ENCODE data around the gene RAB20. TPM values are rescaled to one million over a fixed set of nuclear protein-coding genes. Genes with fewer than 3 reads are reported as not detected.

RAB20 gene
- total RNA-seq, 1 experiment from 2014 or later, result 1.7 TPM

DNA sequence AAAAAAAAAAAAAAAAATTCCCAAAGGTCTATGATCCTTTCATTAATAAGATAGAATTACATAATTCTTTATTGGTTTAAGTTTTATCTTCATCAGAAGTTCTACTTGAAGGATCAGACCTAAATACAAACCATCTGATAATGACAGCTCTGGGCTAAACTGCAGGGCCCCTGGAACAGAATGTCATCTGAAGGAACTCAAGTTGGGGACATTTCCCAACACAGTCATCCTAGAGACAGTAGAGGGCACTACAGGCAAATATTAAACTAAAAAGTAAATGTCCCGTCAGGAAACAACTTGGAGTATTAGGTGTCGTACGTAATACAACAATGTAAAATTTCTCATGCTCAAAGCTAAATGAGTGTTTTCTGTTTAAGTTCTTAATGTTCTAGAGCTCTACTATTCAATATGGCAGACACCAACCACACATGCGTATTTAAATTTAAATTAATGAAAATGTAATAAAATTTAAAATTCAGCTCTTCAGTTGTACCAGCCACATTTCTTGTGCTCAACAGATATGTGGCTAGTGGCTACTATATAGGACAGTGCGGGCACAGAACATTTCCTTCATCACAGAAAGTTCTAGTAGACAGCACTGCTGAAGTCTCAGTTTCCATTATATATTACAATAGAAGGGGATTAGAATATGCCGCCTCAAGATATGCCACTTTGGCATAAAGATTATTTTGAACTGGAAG lies 32.1 kb upstream of the RAB20 start:
- TF ChIP-seq, protein P1, sequence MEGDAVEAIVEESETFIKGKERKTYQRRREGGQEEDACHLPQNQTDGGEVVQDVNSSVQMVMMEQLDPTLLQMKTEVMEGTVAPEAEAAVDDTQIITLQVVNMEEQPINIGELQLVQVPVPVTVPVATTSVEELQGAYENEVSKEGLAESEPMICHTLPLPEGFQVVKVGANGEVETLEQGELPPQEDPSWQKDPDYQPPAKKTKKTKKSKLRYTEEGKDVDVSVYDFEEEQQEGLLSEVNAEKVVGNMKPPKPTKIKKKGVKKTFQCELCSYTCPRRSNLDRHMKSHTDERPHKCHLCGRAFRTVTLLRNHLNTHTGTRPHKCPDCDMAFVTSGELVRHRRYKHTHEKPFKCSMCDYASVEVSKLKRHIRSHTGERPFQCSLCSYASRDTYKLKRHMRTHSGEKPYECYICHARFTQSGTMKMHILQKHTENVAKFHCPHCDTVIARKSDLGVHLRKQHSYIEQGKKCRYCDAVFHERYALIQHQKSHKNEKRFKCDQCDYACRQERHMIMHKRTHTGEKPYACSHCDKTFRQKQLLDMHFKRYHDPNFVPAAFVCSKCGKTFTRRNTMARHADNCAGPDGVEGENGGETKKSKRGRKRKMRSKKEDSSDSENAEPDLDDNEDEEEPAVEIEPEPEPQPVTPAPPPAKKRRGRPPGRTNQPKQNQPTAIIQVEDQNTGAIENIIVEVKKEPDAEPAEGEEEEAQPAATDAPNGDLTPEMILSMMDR (IDR thresholded peaks at IDR 0.05; ENCODE audit: unreplicated experiment), result peak; percentile 55
- Mint-ChIP-seq H3K4me3 (ENCODE audit: unreplicated experiment) (no peak overlapping the region), H3K9me3 (ENCODE audit: unreplicated experiment) (no peaks in the 10 kb centered on the region), H3K36me3 (ENCODE audit: insufficient read depth, unreplicated experiment) (no peaks in the 10 kb centered on the region), H3K27ac (ENCODE audit: low read depth, unreplicated experiment) (no peak overlapping the region), H3K4me1 (ENCODE audit: insufficient read depth, unreplicated experiment) (peaks cover 10% of the 10 kb centered on the region), H3K27me3 (ENCODE audit: insufficient read depth, unreplicated experiment) (no peaks in the 10 kb centered on the region)
- POLR2A ChIA-PET, result interaction anchor here (0.6 to 1.0 kb wide), 8 partner anchors 9 to 1718 kb away, joined by 3 to 5 read pairs (median 3); no protein-coding TSS in a partner anchor
- no TSS peak for BruUV-seq (replicated peaks)
- CTCF ChIA-PET, result interaction anchor here (0.5 to 1.8 kb wide), 29 partner anchors 10 to 942 kb away, joined by 3 to 12 read pairs (median 4); no protein-coding TSS in a partner anchor
- DNase-seq (ENCODE audit: unreplicated experiment), result peak; percentile 64
- intact Hi-C loops (cut with micrococcal nuclease), result loop anchor here (1.0 to 10.0 kb wide), 5 partner anchors 137 to 441 kb away; partner anchors contain the start of gene ANKRD10

DNA sequence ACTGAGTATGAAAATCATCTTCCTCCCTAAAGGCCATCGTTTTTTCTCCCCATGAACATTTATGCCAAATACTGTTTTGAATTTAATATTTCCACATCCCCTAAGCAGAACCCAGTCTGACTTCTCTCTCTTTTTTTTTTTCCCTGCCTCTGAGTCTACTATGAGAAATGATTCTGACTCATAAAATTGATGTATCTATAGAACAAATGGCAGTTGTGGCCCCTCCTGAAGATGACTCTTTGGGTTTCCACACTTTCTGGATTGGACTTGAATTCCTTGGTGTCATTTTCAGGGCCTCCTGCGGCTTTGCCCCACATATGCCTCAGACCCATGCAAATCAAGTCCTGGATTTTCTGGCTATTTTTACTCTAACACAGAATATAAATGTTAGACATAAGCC lies 31.1 kb upstream of the RAB20 start:
- BruUV-seq (replicated peaks), result no TSS peak
- peaks cover 10% of the 10 kb centered on the region for H3K4me1 Mint-ChIP-seq (ENCODE audit: insufficient read depth, unreplicated experiment)
- CTCF ChIA-PET, result interaction anchor here (1.3 to 1.8 kb wide), 3 partner anchors 46 to 371 kb away, joined by 4 to 12 read pairs (median 6); no protein-coding TSS in a partner anchor
- H3K36me3 Mint-ChIP-seq (ENCODE audit: insufficient read depth, unreplicated experiment), result no peaks in the 10 kb centered on the region
- intact Hi-C loops (cut with micrococcal nuclease), result loop anchor here (1.0 to 10.0 kb wide), 5 partner anchors 136 to 442 kb away; partner anchors contain the start of gene ANKRD10
- TF ChIP-seq, protein P1 (IDR thresholded peaks at IDR 0.05; ENCODE audit: unreplicated experiment), result no peak
- H3K27ac Mint-ChIP-seq (ENCODE audit: low read depth, unreplicated experiment), result no peak overlapping the region
- DNase-seq (ENCODE audit: unreplicated experiment), result no peak
- no peaks in the 10 kb centered on the region for H3K9me3 Mint-ChIP-seq (ENCODE audit: unreplicated experiment)
- no peaks in the 10 kb centered on the region for H3K27me3 Mint-ChIP-seq (ENCODE audit: insufficient read depth, unreplicated experiment)
- no peak overlapping the region for H3K4me3 Mint-ChIP-seq (ENCODE audit: unreplicated experiment)
- POLR2A ChIA-PET, result no interaction called here

DNA sequence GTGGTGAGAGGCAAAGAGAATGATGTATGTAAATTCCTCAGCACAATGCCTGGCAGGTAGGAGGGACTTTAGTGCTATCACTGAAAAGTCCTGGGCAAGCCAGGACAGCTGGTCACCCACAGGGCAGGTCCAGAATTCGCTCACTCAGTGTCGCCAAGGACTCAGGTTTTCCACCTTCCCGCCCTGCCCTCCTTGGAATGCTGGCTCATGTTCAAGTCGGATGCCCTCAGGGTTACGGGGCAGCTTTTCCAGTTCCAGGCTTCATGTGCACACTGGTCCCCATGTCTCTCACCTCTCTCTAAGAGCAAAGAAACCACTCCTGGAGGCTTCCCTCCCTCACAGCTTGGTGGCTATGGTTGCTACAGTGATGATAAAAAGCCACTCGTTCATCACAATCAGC lies 29.1 kb upstream of the RAB20 start:
- intact Hi-C loops (cut with micrococcal nuclease), result loop anchor here (10.0 kb wide), 3 partner anchors 324 to 444 kb away; partner anchors contain the start of gene ANKRD10
- peaks cover 10% of the 10 kb centered on the region for H3K4me1 Mint-ChIP-seq (ENCODE audit: insufficient read depth, unreplicated experiment)
- TF ChIP-seq, protein P1 (IDR thresholded peaks at IDR 0.05; ENCODE audit: unreplicated experiment), result no peak
- POLR2A ChIA-PET, result interaction anchor here (0.6 to 1.7 kb wide), 4 partner anchors 29 to 125 kb away, joined by 3 to 5 read pairs (median 4); partner anchors contain the start of gene RAB20
- no peaks in the 10 kb centered on the region for H3K36me3 Mint-ChIP-seq (ENCODE audit: insufficient read depth, unreplicated experiment)
- no peak overlapping the region for H3K27ac Mint-ChIP-seq (ENCODE audit: low read depth, unreplicated experiment)
- CTCF ChIA-PET, result interaction anchor here (0.6 to 2.1 kb wide), 4 partner anchors 20 to 286 kb away, joined by 3 to 6 read pairs (median 4); no protein-coding TSS in a partner anchor
- H3K4me3 Mint-ChIP-seq (ENCODE audit: unreplicated experiment), result no peak overlapping the region
- no peaks in the 10 kb centered on the region for H3K9me3 Mint-ChIP-seq (ENCODE audit: unreplicated experiment)
- BruUV-seq (replicated peaks), result no TSS peak
- DNase-seq (ENCODE audit: unreplicated experiment), result peak; percentile 32
- H3K27me3 Mint-ChIP-seq (ENCODE audit: insufficient read depth, unreplicated experiment), result no peaks in the 10 kb centered on the region

DNA sequence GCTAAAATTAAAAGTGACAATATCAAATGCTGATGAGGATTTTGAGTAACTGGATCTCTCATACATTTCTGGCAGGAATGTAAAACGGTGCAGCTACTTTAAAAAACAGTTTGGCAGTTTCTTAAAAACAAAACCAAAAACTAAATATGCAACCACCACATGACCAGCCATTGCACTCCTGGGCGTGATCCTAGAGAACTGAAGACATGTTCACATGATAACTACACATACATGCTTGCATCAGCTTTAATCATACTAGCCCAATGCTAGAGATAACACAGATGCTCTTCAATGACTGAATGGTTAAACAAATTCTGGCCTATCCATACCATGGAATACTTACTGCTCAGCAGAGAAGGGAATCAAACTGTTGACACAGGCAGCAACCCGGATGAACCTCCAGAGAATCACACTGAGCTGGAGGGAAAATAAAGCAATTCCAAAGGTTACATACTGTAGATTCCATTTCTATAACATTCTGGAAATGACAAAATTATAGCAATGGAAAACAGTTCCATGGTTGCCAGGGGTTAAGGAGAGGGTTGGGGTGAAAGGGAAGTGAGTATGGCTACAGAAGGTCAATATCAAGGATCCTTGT lies 28.4 kb upstream of the RAB20 start:
- Mint-ChIP-seq H3K36me3 (ENCODE audit: insufficient read depth, unreplicated experiment) (no peaks in the 10 kb centered on the region), H3K9me3 (ENCODE audit: unreplicated experiment) (no peaks in the 10 kb centered on the region), H3K4me3 (ENCODE audit: unreplicated experiment) (no peak overlapping the region), H3K27ac (ENCODE audit: low read depth, unreplicated experiment) (no peak overlapping the region), H3K4me1 (ENCODE audit: insufficient read depth, unreplicated experiment) (peaks cover 10% of the 10 kb centered on the region), H3K27me3 (ENCODE audit: insufficient read depth, unreplicated experiment) (no peaks in the 10 kb centered on the region)
- BruUV-seq (replicated peaks), result no TSS peak
- POLR2A ChIA-PET, result interaction anchor here (0.6 to 1.7 kb wide), 5 partner anchors 28 to 325 kb away, joined by 3 to 5 read pairs (median 4); partner anchors contain the start of gene RAB20
- intact Hi-C loops (cut with micrococcal nuclease), result loop anchor here (10.0 kb wide), 3 partner anchors 325 to 445 kb away; partner anchors contain the start of gene ANKRD10
- no peak for DNase-seq (ENCODE audit: unreplicated experiment)
- CTCF ChIA-PET, result interaction anchor here (1.5 to 2.1 kb wide), 2 partner anchors 128 to 229 kb away, joined by 4 to 6 read pairs; no protein-coding TSS in a partner anchor
- TF ChIP-seq, protein P1 (IDR thresholded peaks at IDR 0.05; ENCODE audit: unreplicated experiment), result no peak
